Right lobe of liver (tissue), 6 donors: ENCODE measurements around the gene GABRG3. TPM values are rescaled to one million over a fixed set of nuclear protein-coding genes. Genes with fewer than 3 reads are reported as not detected.

ENCODE experiments used
- ATAC-seq, 4 donors: fragments of 200-7000 bp; cut with Tn5 transposase; one replicate each; pipeline ENCODE4 v1.9.1; 2020; ENCODE audit warnings: mild to moderate bottlenecking in 4 of 4, moderate library complexity in 4 of 4
- DNase-seq, 3 donors: peaks; one replicate each; pipeline ENCODE4 v3.0.0-alpha.2; 2020
- H3K27ac ChIP-seq, 3 donors: fragments of 200-600 bp; one replicate each; pipeline ENCODE4 v1.8.0; 2022
- H3K27me3 ChIP-seq, 2 donors: fragments of 200-600 bp; one replicate each; pipeline ENCODE4 v1.8.0; 2022
- H3K36me3 ChIP-seq, 4 donors: fragments of 200-600 bp; sonication (generic) in 1 of 4; one replicate each; pipeline versions ENCODE4 v1.5.1 to v1.8.0; 2017 to 2022; ENCODE audit warnings: control low read depth in 1 of 4
- H3K4me1 ChIP-seq, 4 donors: fragments of 200-600 bp; sonication (generic) in 1 of 4; one replicate each; pipeline versions ENCODE4 v1.5.1 to v1.8.0; 2017 to 2022; ENCODE audit warnings: control low read depth in 1 of 4
- H3K4me3 ChIP-seq, 3 donors: fragments of 200-600 bp; one replicate each; pipeline ENCODE4 v1.8.0; 2022
- H3K9me3 ChIP-seq, 4 donors: fragments of 200-600 bp; sonication (generic) in 1 of 4; one replicate each; pipeline versions ENCODE4 v1.5.1 to v1.8.0; 2017 to 2022; ENCODE audit warnings: control low read depth in 1 of 4
- CTCF ChIP-seq, 4 donors: fragments of 200-600 bp in 3 of 4; fragments of 450-650 bp in 1 of 4; IDR thresholded peaks; one replicate each; pipeline versions ENCODE4 v1.5.1 to v1.8.0; 2016 to 2022; ENCODE audit warnings: antibody characterized with exemption in 4 of 4, mild to moderate bottlenecking in 2 of 4
- POLR2A ChIP-seq: fragments of 450-650 bp; IDR thresholded peaks from one replicate; pipeline ENCODE4 v1.6.1; 2017; ENCODE audit warnings: antibody characterized with exemption, mild to moderate bottlenecking
- WGBS: methylation state at CpG from one replicate; pipeline ENCODE4 v1.1.6; 2018; ENCODE audit warnings: low coverage, low lambda C conversion rate; ENCODE audit not compliant: insufficient coverage; ENCODE audit errors: missing lambda C conversion rate; 5-methylcytosine and 5-hydroxymethylcytosine counted together
- intact Hi-C, 2 donors: fragments of 100-400 bp; cut with DNase I; formaldehyde crosslinking; loops; one replicate each; pipeline versions ENCODE4 v1.11.2 to v1.14.1; 2022
- total RNA-seq, 6 experiments: library from RNA; depleted of rRNA in 2 of 6; stranded (reverse); fragments of >200 nt in 2 of 6; fragmentation: NEBNext Ultra II Directional in 3 of 6; extraction: Animal tissue kit (Norgen Biotek cat#: 25700) in 3 of 6; gene quantifications; one replicate each; pipeline versions ENCODE4 v1.1.0 to v1.2.4, GENCODE V29; 2016 to 2023
- donor health status: DM: no; HTN: yes; CAD: no.
- donor health status: DM: no; HTN: no; CAD: no.
- donor health status: DM: no; HTN: no; CAD: no.
- donor health status: DM: no; HTN: yes; CAD: no.
- donor health status: DM: no; HTN: yes; CAD: no.

GABRG3 gene
- total RNA-seq, 6 experiments from 2014 or later: 0.18 TPM; not detected in 5

GRCh38 chr15:27081676-27082418 is 110.9 kb downstream of the GABRG3 start:
- 59% methylated on average over 6 of the region's 10 CpGs for WGBS
- no peak overlapping the region for H3K4me3 ChIP-seq
- H3K27ac ChIP-seq: no peak overlapping the region
- no peak for DNase-seq
- ATAC-seq: no peak
- intact Hi-C loops: no loop called here
- no peaks in the 10 kb centered on the region for H3K4me1 ChIP-seq
- H3K9me3 ChIP-seq: no peaks in the 10 kb centered on the region
- TF ChIP-seq CTCF (IDR thresholded peaks at IDR 0.05) (no peak), POLR2A (no peak)
- H3K36me3 ChIP-seq: no peaks in the 10 kb centered on the region
- H3K27me3 ChIP-seq: no peaks in the 10 kb centered on the region

GRCh38 chr15:27082526-27082925 is 111.5 kb downstream of the GABRG3 start:
- Histone ChIP-seq H3K9me3 (no peaks in the 10 kb centered on the region), H3K27ac (no peak overlapping the region), H3K4me3 (no peak overlapping the region), H3K36me3 (no peaks in the 10 kb centered on the region), H3K27me3 (no peaks in the 10 kb centered on the region), H3K4me1 (no peaks in the 10 kb centered on the region)
- no peak for DNase-seq
- ATAC-seq: no peak
- intact Hi-C loops: no loop called here
- no peak for TF ChIP-seq POLR2A
- no peak for TF ChIP-seq CTCF (IDR thresholded peaks at IDR 0.05)
- WGBS: 51% methylated on average over 6 of the region's 8 CpGs

GRCh38 chr15:27084844-27085243 is 113.9 kb downstream of the GABRG3 start:
- DNase-seq: no peak
- H3K36me3 ChIP-seq: no peaks in the 10 kb centered on the region
- TF ChIP-seq POLR2A (no peak), CTCF (IDR thresholded peaks at IDR 0.05) (no peak)
- H3K4me3 ChIP-seq: no peak overlapping the region
- no peak for ATAC-seq
- intact Hi-C loops: no loop called here
- no peaks in the 10 kb centered on the region for H3K9me3 ChIP-seq
- no peaks in the 10 kb centered on the region for H3K27me3 ChIP-seq
- no peaks in the 10 kb centered on the region for H3K4me1 ChIP-seq
- WGBS: 60% methylated on average over 2 of the region's 3 CpGs
- H3K27ac ChIP-seq: no peak overlapping the region

DNA sequence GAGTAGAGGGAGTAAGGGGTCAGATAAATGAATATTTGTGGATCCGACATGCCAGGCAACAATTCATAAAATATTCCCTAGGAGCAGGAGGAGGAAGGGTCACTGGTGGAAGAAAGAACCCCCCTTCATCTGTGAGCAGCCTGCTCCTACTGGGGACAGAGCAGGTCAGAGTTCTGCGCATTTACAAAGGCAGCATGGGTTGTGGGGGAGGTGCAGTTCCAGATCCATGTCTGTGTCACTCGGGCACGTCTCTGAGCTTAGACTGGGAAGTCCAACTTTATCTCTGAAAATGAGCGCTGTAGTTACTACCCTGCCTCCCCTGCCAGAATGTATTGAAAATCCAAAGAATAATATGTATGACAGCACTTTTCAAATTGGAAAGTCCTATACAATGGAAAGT is 115.2 kb downstream of the GABRG3 start:
- DNase-seq: no peak
- TF ChIP-seq CTCF (IDR thresholded peaks at IDR 0.05) (no peak), POLR2A (no peak)
- intact Hi-C loops: no loop called here

More for the DNA sequence above, 115.2 kb downstream of the GABRG3 start:
- no peaks in the 10 kb centered on the region for H3K36me3 ChIP-seq
- H3K4me3 ChIP-seq: no peak overlapping the region
- H3K27ac ChIP-seq: no peak overlapping the region
- H3K27me3 ChIP-seq: no peaks in the 10 kb centered on the region
- H3K4me1 ChIP-seq: no peaks in the 10 kb centered on the region
- 31% methylated on average over 5 of the region's 5 CpGs for WGBS
- no peak for ATAC-seq
- H3K9me3 ChIP-seq: no peaks in the 10 kb centered on the region
